UCSD-AML1 (cell line): Measurements from ENCODE around the gene FAM219B.
"Not testable (repeated sequence)": the region's sequence is repeated elsewhere in the genome, so short reads cannot be mapped to it uniquely, and the experiment has no call there.

Experiments used
- DNase-seq: peaks from one replicate; lab custom pipeline; 2025; ENCODE audit not compliant: unreplicated experiment; lab: John Stamatoyannopoulos, UW

FAM219B gene

DNA sequence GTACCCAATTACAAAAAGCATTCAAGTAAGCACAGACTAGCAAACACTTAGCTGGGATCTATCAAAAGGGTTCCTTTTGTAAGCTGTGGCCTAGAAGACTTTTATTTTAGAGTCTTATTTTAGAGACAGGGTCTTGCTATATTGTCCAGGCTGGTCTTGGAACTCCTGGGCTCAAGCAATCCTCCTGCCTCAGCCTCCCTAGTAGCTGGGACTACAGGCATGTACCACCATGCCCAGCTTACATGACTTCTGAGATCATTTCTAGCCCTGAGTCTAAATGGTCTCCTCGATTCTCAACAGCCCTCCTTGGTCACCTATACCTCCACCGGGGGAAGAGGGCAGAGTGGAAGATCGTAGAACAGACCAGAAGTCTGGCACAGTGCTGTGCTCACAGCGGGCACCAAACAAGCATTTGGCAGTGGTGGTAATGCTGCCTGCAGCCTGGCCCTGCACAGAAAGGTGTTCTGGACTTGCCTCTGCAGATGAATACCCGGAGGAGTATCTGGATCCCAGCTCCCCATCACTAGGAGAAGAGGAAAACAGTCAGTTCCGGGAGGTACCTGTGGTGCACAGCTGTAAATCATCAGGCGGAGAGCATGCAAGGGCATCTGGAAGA lies 2.4 kb downstream of the FAM219B start:
- no peak for DNase-seq

DNA sequence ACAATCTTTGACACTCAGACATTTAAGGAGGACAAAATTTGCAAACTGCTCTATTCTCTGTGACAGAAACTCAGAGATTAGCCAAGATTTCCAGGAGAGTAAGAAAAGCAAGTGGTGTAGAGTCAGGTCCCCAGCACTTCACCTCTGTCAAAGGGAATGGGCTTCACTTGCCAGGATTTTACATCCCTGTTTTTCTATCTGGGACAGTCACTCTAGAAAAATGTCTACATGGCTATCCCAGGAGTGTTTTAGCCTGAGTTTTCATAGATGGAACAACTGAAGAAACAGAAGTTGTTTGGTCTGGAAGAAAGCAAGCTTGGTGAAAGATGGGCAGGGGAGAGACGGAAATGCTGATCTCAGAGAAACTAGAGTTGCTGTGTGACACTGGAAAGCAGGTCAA lies 3.0 kb downstream of the FAM219B start:
- DNase-seq: no peak

DNA sequence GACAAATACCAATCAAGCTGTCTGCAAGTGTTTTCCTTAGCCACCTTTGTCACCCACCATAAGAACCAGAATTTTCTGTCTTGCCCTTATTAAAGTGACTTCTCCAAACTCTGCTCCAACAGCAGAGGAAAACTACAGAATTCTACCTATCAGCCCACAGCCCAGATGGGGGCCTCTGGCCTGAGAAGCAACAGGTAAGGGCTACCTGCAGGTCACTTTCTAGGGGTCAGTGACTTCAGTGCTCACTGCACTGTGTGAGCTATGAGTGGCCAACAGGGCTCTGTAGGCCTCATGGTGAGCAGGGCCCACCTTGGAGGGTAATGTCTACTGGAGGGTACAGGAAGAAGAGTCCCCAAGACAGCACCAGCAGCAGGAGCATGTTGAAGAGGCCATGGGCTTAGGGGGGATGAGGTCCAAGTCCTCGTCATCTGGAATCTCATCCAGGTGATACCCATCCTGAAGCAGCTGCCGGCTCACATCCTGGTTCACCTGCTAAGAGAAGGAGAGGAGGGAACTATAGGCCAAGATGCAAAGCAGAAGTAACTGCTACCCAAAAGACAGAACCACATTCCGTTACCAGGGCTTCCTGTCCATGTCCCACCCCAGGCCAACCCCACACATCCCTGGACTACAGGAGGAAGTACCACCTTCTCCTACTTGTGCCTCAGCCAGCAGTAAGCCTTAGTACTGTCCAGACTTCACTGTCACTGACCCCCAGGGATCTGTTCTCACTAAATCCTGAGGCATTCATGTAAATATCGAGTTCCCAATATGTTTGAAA lies 4.2 kb downstream of the FAM219B start:
- DNase-seq: peak; percentile 25

DNA sequence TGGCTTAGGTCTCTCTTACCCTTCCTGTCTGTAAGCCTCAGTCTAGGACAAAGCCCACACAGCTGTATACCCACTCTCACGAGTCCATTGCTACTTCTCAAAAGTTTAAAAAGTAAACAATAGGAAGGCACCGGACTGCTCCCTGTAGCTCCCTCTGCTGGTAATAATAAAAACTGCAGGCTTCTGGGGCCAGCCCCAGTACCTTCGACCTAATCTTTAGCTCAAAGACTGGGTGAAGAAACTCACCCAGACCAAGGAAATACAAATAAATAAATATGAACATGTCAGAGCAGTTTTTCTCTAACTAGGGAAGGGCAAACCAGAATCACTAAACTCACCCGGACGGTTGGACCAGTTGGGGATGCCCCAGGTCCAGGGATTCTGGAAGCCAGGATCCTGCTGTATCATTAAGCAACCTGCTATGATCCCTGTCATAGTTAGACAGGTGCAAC lies 5.0 kb downstream of the FAM219B start:
- peak; percentile 64 for DNase-seq

DNA sequence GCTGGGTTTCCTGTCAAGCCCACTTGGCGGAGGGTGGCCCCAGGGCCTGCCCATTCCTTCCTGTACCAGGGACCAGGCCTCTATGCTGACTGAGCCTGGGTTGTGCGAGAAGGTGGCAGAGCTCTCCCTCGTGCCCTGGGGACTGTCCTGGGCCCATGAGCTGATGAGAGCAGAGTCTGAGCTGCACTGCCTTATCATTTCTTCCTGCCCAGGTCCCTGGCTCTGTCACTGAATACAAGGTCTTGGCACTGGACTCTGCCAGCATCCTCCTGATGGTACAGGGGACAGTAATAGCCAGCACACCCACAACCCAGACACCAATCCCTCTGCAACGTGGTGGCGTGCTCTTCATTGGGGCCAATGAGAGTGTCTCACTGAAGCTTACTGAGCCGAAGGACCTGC lies 9.3 kb downstream of the FAM219B start:
- no peak for DNase-seq

DNA sequence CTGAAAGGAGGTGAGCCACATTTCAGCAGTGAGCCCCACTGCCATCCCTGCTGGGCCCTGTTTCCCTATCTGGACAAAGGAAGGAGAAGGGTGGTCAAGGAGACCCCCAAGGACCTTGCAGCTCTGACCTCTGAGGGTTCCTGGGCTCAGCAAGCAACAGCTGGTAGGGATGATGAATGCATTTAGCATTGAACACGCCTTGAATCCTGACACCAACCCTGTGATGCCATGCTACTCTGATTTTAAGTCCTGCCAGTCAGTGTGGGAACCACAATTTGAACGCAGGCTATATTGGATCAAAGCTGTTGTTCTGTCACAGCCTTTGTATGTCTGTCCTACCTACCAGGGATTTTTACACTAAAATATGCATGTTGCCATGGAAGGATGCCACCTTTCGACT lies 10.3 kb downstream of the FAM219B start:
- DNase-seq: no peak

DNA sequence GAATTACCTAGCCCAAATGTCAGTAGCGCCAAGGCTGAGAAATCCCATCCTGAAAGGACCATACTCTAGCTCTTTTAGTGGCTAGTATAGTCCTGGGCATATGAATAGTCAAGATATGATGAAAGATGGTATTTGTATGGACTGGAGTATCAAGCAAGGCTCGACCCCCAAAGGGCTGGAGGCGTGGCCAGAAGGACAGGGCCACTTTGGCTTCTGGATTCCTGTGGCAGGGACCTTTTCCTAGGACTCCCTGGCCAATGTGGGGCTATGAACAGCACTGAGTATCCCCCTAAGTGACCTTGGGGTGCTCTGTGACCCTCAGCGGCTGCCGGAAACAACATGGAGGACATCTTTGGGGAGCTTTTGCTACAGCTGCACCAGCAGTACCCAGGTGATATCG lies 10.8 kb downstream of the FAM219B start:
- no peak for DNase-seq

DNA sequence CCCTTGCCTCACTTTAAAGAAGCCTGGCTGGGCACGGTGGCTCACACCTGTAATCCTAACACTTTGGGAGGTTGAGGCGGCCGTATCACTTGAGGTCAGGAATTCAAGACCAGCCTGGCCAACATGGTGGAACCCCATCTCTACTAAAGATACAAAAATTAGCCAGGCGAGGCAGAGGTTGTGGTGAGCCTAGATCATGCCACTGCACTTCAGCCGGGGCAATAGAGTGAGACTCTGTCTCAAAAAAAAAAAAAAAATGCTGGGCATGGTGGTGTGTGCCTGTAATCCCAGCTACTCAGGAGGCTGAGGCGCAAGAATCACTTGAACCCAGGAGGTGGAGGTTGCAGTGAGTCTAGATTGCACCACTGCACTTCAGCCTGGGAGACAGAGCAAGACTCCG lies 12.3 kb downstream of the FAM219B start:
- DNase-seq: not testable (repeated sequence)

DNA sequence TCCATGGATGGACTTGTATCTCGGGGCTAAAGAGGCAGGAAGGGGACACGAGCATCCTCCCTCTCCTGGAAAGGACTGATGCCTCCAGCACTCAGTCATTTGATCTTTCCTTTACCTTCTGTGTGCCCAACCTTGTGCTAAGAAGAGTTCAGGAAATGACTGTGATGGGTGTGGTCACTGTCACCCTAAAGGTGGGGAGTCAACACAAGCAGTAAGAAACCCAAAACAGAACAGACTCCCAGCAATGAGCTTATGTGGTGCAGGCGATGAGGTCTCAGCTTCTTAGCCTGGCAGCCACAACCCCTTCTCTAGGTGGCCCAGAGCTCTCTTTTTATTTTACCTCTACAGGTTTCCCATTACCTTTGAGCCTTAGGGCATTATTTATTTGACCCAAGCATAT lies 13.0 kb downstream of the FAM219B start:
- DNase-seq: no peak

DNA sequence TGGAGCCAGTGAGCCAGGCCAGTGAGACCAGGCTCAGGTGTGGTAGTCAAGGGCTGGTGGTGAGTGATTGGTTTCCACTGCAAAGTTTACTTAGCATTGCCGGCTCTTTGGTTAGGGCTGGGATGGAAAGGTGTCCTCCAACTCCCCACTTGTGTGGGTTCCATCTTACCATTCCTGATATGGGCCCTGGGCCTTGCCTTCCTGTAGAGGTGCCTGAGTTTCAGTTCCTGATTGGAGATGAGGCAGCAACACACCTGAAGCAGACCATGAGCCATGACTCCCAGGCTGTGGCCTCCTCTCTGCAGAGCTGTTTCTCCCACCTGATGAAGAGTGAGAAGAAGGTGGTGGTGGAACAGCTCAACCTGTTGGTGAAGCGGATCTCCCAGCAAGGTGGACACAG lies 13.7 kb downstream of the FAM219B start:
- no peak for DNase-seq

DNA sequence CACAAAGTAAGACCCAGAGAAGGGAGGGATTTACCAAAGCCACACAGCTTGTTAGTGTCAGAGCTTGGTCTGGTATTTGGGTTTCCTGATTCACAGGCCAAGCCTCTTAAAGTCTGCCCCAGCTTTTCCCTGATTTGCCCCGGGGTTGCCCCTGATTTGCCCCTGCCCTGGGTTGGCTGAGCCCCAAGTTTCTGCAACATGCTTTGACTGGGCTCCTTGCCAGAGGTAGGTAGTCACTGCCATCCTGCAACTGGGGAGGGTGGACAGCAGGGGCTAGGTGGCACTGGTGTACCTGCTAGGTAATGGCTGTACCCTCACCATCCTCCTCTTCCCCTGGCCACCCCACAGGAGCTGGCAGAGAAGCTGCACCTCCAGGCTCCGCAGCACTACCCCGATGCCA lies 14.3 kb downstream of the FAM219B start:
- DNase-seq: no peak

DNA sequence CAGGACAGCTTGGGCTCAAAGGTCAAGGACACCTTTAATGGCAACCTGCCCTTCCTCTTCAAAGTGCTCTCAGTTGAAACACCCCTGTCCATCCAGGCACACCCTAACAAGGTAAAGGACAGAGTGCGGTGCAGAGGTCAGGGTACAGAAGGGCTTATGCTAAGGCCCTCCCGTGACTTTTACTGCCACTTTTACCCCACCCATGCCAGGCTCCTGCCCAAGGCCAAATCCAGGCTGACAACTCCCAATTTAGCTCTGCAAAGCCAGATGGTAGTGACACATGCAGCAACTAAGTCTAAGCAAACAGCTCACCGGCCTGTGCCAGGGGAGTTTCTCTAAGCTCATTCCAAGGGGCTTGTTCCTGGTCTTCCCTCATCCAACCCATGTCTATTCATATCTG lies 15.2 kb downstream of the FAM219B start:
- no peak for DNase-seq

DNA sequence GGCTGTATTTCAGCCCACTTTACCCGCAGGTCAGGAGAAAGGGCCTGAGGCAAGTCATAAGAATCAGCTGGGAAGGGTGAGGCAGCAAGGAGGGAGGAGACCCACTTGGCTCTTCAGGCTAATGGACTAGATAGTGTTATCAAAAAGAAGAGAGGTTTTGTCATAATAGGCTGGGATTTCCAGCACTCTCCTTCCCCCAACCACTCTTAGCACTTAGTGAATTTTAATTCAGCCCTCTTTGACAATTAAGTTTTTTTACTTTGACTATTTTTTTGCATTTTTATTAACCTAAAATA lies 16.0 kb downstream of the FAM219B start:
- no peak for DNase-seq

DNA sequence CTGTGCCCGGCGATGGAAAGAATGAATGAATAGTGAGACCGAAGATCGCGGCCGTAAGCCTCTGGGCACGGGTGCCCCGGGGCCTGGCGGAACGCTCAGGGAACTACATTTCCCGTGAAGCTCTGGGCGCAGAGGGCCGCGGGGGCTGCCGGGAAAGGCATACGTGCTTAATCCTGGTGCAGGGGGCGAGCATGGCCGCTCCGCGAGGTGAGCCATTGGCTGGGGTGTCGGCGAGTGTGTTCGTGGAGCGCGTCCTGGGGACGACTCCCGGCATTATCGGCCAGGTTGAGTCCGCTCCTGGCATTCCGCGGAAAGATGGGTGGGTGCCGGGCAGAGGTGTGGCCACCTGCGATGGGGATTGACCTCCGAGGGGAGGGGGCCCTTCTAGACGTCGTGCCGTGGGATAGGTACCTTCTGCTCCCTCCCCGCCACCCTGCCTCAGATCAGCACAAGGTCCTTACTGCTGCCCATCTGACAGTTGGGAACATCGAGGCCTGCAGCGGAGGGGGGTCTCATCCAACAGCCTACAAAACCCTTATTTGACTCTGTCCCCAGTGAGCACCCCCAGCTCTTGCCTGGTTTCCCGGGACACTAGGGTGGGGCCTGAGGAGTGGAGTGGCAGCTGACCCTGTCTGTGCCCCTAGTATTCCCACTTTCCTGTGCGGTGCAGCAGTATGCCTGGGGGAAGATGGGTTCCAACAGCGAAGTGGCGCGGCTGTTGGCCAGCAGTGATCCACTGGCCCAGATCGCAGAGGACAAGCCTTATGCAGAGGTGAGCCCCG lies 16.6 kb downstream of the FAM219B start, which contains the start of gene MPI:
TSS of gene MPI (plus strand) at position 160 of the 782 bp plus-strand sequence. CDS start at position 192, 32 bp downstream.
- DNase-seq: peak; percentile 85

DNA sequence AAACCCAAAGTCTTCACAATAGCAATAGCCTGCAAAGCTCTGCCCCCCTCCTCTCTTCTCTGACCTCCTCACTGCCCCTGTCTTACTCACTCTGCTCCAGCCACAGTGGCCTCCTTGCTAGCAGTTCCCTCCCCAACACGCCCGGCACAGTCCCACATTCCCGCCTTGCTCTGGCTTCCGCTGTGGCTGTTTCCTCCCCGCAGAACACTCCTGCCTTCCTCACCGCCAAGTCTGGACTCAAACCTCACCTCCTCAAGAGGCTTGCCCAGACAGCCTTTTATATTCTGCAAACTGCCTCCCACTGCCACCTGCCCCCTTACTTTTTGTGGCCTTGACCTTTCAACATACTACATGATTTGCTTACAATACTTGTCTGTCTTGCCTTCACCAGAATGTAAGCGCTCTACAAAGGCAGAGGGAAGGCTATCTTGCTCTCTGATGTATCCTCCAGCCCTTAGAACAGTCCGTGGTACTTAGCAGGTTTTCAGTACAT lies 17.2 kb downstream of the FAM219B start:
- peak; percentile 67 for DNase-seq

DNA sequence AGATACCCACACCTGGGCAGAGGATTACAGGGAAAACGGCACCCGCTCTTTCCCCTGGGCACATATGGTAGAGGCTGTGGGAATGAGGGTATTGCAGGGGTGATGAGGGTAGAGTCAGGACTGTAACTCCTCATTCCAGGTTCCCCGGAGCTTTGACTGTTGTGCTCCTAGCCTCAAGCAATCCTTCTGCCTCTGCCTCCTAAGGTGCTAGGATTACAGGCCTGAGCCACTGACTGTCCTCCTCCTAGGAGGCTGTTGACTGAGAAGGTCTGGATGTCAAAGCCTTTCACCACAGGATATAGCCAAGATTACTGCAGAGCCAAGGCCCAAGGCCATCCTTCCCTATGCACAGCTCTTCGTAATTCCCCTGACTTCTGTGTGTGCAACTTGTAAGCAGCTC lies 17.9 kb downstream of the FAM219B start:
- DNase-seq: no peak

DNA sequence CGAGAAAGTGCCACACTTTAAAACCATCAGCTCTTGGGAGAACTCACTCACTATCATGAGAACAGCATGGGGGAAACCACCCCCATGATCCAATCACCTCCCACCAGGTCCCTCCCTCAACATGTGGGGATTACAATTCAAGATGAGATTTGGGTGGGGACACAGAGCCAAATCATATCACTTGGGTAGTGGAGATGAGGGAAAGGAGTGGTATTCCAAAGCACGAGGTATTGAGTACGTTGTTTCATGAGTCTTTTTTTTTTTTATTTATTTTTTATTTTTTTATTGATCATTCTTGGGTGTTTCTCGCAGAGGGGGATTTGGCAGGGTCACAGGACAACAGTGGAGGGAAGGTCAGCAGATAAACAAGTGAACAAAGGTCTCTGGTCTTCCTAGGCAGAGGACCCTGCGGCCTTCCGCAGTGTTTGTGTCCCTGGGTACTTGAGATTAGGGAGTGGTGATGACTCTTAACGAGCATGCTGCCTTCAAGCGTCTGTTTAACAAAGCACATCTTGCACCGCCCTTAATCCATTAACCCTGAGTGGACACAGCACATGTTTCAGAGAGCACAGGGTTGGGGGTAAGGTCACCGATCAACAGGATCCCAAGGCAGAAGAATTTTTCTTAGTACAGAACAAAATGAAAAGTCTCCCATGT lies 19.0 kb downstream of the FAM219B start:
- not testable (repeated sequence) for DNase-seq

DNA sequence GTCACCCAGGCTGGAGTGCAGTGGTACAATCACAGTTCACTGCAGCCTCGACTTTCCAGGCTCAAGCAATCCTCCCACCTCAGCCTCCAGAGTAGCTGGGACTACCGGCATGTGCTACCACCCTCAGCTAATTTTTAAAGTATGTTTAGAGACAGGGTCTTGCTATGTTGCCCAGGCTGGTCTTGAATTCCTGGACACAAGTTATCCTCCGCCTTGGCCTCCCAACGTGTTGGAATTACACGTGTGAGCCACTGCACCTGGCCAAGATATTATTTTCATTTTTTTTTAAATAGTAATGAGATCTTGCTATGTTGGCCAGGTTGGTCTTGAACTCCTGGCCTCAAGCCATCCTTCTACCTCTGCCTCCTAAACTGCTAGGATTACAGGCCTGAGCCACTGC lies 21.2 kb downstream of the FAM219B start:
- no peak for DNase-seq

DNA sequence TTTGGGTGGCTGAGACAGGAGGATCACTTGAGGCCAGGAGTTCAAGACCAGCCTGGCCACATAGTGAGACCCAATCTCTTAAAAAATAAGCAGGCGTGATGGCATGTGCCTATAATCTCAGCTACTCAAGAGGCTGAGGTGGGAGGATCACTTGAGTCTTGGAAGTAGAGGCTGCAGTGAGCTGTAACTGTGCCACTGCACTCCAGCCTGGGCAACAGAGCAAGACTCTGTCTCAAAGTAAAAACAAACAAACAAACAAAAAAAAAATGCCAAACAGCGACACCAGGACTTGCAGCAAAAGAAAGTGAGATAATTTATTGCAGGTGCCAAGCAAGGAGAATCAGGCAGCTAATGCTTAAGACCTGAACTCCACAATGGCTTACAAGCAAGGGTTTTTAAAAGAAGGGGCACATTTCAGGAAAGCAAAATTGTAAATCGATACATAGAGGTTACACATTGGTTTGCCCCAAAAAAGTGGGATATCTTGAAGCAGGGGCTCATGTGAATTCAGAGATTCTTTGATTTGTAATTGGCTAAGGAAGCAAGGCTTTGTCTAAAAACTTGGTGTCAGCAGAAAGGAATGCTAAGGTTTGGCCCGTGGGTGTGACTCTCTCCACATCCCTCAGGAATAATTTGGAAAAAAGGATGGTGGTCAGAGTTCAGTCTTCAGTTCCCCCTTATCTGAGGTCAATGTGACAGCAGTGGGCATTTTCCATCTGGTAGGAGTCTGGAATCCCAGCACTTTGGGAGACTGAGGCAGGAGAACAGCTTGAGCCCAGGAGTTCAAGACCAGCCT lies 22.0 kb downstream of the FAM219B start:
- DNase-seq: no peak

DNA sequence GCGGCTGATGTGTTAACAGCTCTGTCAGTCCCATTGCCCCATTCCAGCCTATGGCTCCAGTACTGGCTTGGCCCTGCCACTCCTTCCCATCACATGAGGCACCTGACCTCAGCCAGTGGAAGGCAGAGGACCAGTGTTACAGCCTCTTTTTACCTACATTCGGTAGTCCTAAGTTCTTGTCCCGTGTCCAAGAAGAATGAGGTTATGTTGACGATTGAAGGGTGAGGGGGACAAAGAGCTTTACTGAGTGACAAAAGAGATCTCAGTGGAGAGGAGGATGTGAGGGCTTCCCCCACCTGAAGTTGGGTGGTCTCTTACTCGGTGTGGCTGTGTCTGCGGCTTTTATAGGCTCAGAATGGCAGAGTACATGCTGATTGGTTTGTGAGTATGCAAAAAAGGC lies 24.1 kb downstream of the FAM219B start:
- no peak for DNase-seq

DNA sequence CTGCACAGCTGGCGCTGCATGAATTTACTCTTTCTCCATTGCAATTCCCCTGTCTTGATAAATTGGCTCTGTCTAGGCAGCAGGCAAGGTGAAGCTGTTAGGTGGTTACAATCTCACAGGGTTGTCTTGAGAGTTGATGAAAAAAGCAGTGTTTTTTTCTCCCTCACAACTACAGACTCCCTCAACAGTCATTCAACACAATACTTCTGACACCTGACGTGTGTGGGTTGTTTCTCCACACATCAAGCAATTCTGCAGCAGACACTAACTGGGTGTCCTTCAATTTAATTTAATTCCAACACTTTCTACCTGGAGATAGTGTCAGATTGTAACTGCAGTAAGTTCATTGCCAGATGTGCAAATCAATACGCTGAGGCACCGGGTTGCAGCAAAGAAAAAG lies 28.4 kb downstream of the FAM219B start:
- DNase-seq: no peak
